ENCODE results near the gene IGIP. TPM values are rescaled to one million over a fixed set of nuclear protein-coding genes. Genes with fewer than 3 reads are reported as not detected.

Gene IGIP
- polyA plus RNA-seq (2013, experiment 1 of 2): 0.04 TPM
- polyA plus RNA-seq (2013, experiment 2 of 2): 0.04 TPM

DNA sequence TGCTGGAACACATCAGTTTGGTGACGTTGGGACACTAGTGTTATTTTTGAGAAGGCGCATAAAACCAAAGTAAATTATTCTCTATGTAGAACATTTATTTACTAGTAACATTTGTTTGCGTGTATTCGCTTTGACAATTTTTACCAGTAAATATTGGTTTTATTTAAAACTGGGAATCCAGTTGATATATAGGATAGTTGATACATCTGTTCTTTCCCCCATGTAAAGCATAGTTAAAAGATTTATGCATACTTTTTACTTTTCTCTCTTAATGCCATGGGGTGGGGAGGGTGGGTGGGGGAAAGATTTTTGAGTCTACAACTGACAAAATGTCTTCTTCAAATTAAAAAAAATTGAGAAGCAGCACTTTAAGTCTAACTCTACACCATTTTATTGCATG is at the start of gene IGIP:
IGIP (plus strand) TSS at position 301 of the 400 bp plus-strand sequence. CDS start 2,540 bp downstream, outside the sequence.
- H4K8ac ChIP-seq (ENCODE audit: low read depth, low read length): no peak within 1 kb of the TSS
- H3K4ac ChIP-seq (ENCODE audit: low read depth, low read length): no peak within 1 kb of the TSS
- no peak within 1 kb of the TSS for H2BK15ac ChIP-seq (replicated peaks; ENCODE audit: low read depth)
- DNase-seq: no peak
- no peak within 1 kb of the TSS for H2AK5ac ChIP-seq (ENCODE audit: low read length)
- no peak within 1 kb of the TSS for H4K5ac ChIP-seq (ENCODE audit: low read length)
- no peak within 1 kb of the TSS for H3K18ac ChIP-seq (ENCODE audit: low read length)
- no peak within 1 kb of the TSS for H3K4me2 ChIP-seq (ENCODE audit: low read length)
- no peak within 1 kb of the TSS for H3K56ac ChIP-seq (ENCODE audit: low read length)
- no peaks in the 10 kb centered on the region for H3K79me2 ChIP-seq (ENCODE audit: control insufficient read depth, insufficient read depth, low read length)
- H2BK5ac ChIP-seq (ENCODE audit: low read length): no peak within 1 kb of the TSS
- H3K23ac ChIP-seq (ENCODE audit: low read length): no peak within 1 kb of the TSS
- H2BK120ac ChIP-seq (ENCODE audit: low read depth, low read length): no peak within 1 kb of the TSS
- no peaks in the 10 kb centered on the region for H3K36me3 ChIP-seq (ENCODE audit: control insufficient read depth, insufficient read depth, low read length)
- H3K4me1 ChIP-seq (ENCODE audit: control insufficient read depth, low read depth, low read length): no peaks in the 10 kb centered on the region
- H3K4me3 ChIP-seq (ENCODE audit: low read length): no peak within 1 kb of the TSS
- no peaks in the 10 kb centered on the region for H3K27me3 ChIP-seq (ENCODE audit: insufficient read depth, low read length, poor library complexity)
- H3K9ac ChIP-seq (ENCODE audit: low read length): no peak within 1 kb of the TSS
- WGBS (ENCODE audit: extremely low coverage, insufficient coverage, low lambda C conversion rate): no CpG with 5 or more reads among the region's 4 CpGs
- H3K27ac ChIP-seq (ENCODE audit: low read depth, low read length): no peak within 1 kb of the TSS
- no peaks in the 10 kb centered on the region for H3K79me1 ChIP-seq (ENCODE audit: low read length)

DNA sequence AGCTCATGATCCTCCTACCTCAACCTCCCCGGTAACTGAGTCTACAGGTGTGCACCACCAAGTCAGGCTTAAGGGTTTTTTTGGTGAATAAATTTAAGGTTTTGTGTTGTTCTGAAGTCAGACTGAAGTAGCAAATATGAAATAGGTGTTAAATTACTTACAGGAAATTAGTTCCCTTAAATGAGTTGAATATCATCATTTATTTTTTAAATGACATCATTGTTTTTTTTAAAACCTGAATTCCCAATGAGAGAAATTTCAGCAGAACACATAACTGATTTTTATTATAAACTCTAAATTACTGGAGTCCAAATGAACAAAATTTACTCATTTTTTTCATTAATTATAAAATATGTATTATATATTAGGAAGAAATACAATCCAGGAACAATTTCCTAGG is 49.6 kb upstream of the IGIP start:
- Histone ChIP-seq H3K4ac (ENCODE audit: low read depth, low read length) (no peak overlapping the region), H2AK5ac (ENCODE audit: low read length) (no peak overlapping the region)

DNA sequence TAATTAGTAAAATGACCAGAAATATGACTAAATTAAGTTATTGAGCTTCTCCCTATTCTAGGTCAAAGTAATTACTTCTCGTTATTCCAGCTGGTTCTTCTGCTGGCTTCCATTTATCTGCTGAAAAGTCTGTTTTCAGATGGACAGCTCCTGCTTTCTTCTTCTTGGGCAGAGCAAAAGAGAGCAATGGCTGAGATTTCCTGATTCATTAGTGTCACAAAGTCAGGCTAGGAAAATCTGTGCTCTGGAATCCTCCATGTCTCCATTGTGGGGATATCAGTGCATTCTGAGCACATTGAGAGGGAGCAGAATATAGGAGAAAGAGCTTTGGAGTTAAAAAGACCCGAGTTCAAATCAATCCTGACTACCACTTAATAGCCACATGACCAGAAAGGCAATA is 48.9 kb upstream of the IGIP start:
- no peak overlapping the region for H2AK5ac ChIP-seq (ENCODE audit: low read length)
- DNase-seq: no peak
- no peak overlapping the region for H4K8ac ChIP-seq (ENCODE audit: low read depth, low read length)
- no peak overlapping the region for H3K23ac ChIP-seq (ENCODE audit: low read length)
- no peaks in the 10 kb centered on the region for H3K79me2 ChIP-seq (ENCODE audit: control insufficient read depth, insufficient read depth, low read length)
- no peaks in the 10 kb centered on the region for H3K4me1 ChIP-seq (ENCODE audit: control insufficient read depth, low read depth, low read length)
- H4K5ac ChIP-seq (ENCODE audit: low read length): no peak overlapping the region
- H3K27ac ChIP-seq (ENCODE audit: low read depth, low read length): no peak overlapping the region
- H3K4me2 ChIP-seq (ENCODE audit: low read length): no peak overlapping the region
- H3K9ac ChIP-seq (ENCODE audit: low read length): no peak overlapping the region
- H3K4ac ChIP-seq (ENCODE audit: low read depth, low read length): no peak overlapping the region
- no peak overlapping the region for H3K4me3 ChIP-seq (ENCODE audit: low read length)
- H3K27me3 ChIP-seq (ENCODE audit: insufficient read depth, low read length, poor library complexity): no peaks in the 10 kb centered on the region
- H3K56ac ChIP-seq (ENCODE audit: low read length): no peak overlapping the region
- no peak overlapping the region for H3K18ac ChIP-seq (ENCODE audit: low read length)
- H3K36me3 ChIP-seq (ENCODE audit: control insufficient read depth, insufficient read depth, low read length): no peaks in the 10 kb centered on the region
- H3K79me1 ChIP-seq (ENCODE audit: low read length): no peaks in the 10 kb centered on the region
- H2BK15ac ChIP-seq (replicated peaks; ENCODE audit: low read depth): no peak overlapping the region
- WGBS (ENCODE audit: extremely low coverage, insufficient coverage, low lambda C conversion rate): no CpG with 5 or more reads among the region's 2 CpGs
- H2BK120ac ChIP-seq (ENCODE audit: low read depth, low read length): no peak overlapping the region
- H2BK5ac ChIP-seq (ENCODE audit: low read length): no peak overlapping the region

More for the DNA sequence above, 49.6 kb upstream of the IGIP start:
- Histone ChIP-seq H3K56ac (ENCODE audit: low read length) (no peak overlapping the region), H3K79me2 (ENCODE audit: control insufficient read depth, insufficient read depth, low read length) (no peaks in the 10 kb centered on the region), H3K4me2 (ENCODE audit: low read length) (no peak overlapping the region), H3K79me1 (ENCODE audit: low read length) (no peaks in the 10 kb centered on the region), H3K27me3 (ENCODE audit: insufficient read depth, low read length, poor library complexity) (no peaks in the 10 kb centered on the region), H3K4me1 (ENCODE audit: control insufficient read depth, low read depth, low read length) (no peaks in the 10 kb centered on the region), H4K5ac (ENCODE audit: low read length) (no peak overlapping the region), H2BK5ac (ENCODE audit: low read length) (no peak overlapping the region), H3K27ac (ENCODE audit: low read depth, low read length) (no peak overlapping the region), H4K8ac (ENCODE audit: low read depth, low read length) (no peak overlapping the region), H3K18ac (ENCODE audit: low read length) (no peak overlapping the region), H3K23ac (ENCODE audit: low read length) (no peak overlapping the region), H2BK15ac (replicated peaks; ENCODE audit: low read depth) (no peak overlapping the region), H2BK120ac (ENCODE audit: low read depth, low read length) (no peak overlapping the region), H3K9ac (ENCODE audit: low read length) (no peak overlapping the region), H3K4me3 (ENCODE audit: low read length) (no peak overlapping the region), H3K36me3 (ENCODE audit: control insufficient read depth, insufficient read depth, low read length) (no peaks in the 10 kb centered on the region)
- no peak for DNase-seq
- no CpG with 5 or more reads among the region's 1 CpG for WGBS (ENCODE audit: extremely low coverage, insufficient coverage, low lambda C conversion rate)

DNA sequence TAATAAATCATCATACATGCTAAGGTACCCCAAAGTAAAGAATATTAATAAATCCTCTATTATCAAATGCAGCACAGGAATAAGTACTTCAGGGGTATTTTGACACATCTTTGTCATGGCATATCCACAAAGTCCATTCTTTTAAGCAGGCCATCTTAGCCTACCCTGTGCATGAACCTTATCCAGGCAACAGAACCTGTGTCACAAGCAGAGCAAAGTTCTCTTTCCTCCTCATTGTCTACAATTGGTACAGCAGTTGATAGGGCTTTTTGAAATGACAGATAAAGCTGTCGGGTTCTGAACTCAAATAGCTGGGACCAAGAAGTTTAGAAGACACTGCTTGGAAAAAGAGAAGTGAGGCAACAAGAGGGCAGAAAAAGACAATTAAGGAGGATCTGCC is 42.6 kb upstream of the IGIP start:
- Histone ChIP-seq H2BK120ac (ENCODE audit: low read depth, low read length) (no peak overlapping the region), H3K4me1 (ENCODE audit: control insufficient read depth, low read depth, low read length) (no peaks in the 10 kb centered on the region), H3K4ac (ENCODE audit: low read depth, low read length) (no peak overlapping the region), H2BK15ac (replicated peaks; ENCODE audit: low read depth) (no peak overlapping the region), H3K56ac (ENCODE audit: low read length) (no peak overlapping the region), H3K79me2 (ENCODE audit: control insufficient read depth, insufficient read depth, low read length) (no peaks in the 10 kb centered on the region), H4K8ac (ENCODE audit: low read depth, low read length) (no peak overlapping the region), H3K36me3 (ENCODE audit: control insufficient read depth, insufficient read depth, low read length) (no peaks in the 10 kb centered on the region), H3K18ac (ENCODE audit: low read length) (no peak overlapping the region), H3K79me1 (ENCODE audit: low read length) (no peaks in the 10 kb centered on the region), H3K23ac (ENCODE audit: low read length) (no peak overlapping the region), H4K5ac (ENCODE audit: low read length) (no peak overlapping the region), H3K9ac (ENCODE audit: low read length) (no peak overlapping the region), H3K4me3 (ENCODE audit: low read length) (no peak overlapping the region), H2BK5ac (ENCODE audit: low read length) (no peak overlapping the region), H2AK5ac (ENCODE audit: low read length) (no peak overlapping the region), H3K27ac (ENCODE audit: low read depth, low read length) (no peak overlapping the region), H3K27me3 (ENCODE audit: insufficient read depth, low read length, poor library complexity) (peaks cover 2% of the 10 kb centered on the region), H3K4me2 (ENCODE audit: low read length) (no peak overlapping the region)
- no peak for DNase-seq
- no CpG with 5 or more reads among the region's 1 CpG for WGBS (ENCODE audit: extremely low coverage, insufficient coverage, low lambda C conversion rate)

DNA sequence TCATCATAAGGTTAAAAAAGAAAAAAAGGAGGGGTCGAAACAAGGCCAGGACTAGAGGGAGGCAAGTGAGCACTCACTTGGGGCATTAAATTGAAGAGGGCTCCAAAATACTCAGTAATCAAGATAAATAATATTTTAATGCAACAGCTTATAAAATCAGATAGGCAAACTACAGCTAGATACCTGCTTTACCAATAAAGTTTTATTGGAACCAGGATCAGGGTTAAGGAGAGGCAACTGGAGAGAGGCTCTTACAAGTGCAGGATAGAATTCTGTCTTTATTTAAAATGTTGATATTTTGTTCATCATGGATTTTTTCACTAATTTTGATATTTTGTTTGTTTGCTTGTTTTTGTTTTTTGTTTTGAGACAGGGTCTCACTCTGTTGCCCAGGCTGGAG is 42.1 kb upstream of the IGIP start:
- Histone ChIP-seq H3K4me1 (ENCODE audit: control insufficient read depth, low read depth, low read length) (no peaks in the 10 kb centered on the region), H2AK5ac (ENCODE audit: low read length) (no peak overlapping the region), H3K79me1 (ENCODE audit: low read length) (no peaks in the 10 kb centered on the region), H3K4me2 (ENCODE audit: low read length) (no peak overlapping the region), H3K23ac (ENCODE audit: low read length) (no peak overlapping the region), H3K56ac (ENCODE audit: low read length) (no peak overlapping the region), H2BK120ac (ENCODE audit: low read depth, low read length) (no peak overlapping the region), H3K9ac (ENCODE audit: low read length) (no peak overlapping the region), H4K8ac (ENCODE audit: low read depth, low read length) (no peak overlapping the region), H3K27ac (ENCODE audit: low read depth, low read length) (no peak overlapping the region), H3K4ac (ENCODE audit: low read depth, low read length) (no peak overlapping the region), H3K27me3 (ENCODE audit: insufficient read depth, low read length, poor library complexity) (peaks cover 2% of the 10 kb centered on the region), H2BK15ac (replicated peaks; ENCODE audit: low read depth) (no peak overlapping the region), H3K4me3 (ENCODE audit: low read length) (no peak overlapping the region), H2BK5ac (ENCODE audit: low read length) (no peak overlapping the region), H3K36me3 (ENCODE audit: control insufficient read depth, insufficient read depth, low read length) (no peaks in the 10 kb centered on the region), H3K18ac (ENCODE audit: low read length) (no peak overlapping the region), H4K5ac (ENCODE audit: low read length) (no peak overlapping the region), H3K79me2 (ENCODE audit: control insufficient read depth, insufficient read depth, low read length) (no peaks in the 10 kb centered on the region)
- DNase-seq: no peak
- WGBS (ENCODE audit: extremely low coverage, insufficient coverage, low lambda C conversion rate): no CpG with 5 or more reads among the region's 1 CpG

DNA sequence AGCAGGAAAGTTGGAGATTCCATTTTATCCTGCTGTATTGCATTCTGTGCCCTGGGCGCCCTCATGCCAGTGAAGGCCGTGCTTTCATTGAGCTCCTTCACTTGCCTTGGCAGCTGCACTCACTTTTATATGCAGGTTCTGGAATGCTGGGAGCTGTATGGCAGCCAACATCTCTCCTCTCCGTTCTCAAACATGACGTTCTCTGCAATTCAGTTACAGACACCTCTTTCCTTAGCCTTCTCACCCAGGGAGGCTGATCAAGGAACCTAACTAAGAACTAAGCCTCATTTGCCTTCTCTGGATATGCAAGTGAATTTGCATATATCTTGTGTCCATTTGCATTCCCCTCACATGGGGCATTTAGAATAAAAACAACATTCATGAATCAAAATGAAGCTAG is 41.2 kb upstream of the IGIP start:
- peaks cover 2% of the 10 kb centered on the region for H3K27me3 ChIP-seq (ENCODE audit: insufficient read depth, low read length, poor library complexity)
- no peak overlapping the region for H3K9ac ChIP-seq (ENCODE audit: low read length)
- H2BK5ac ChIP-seq (ENCODE audit: low read length): no peak overlapping the region
- WGBS (ENCODE audit: extremely low coverage, insufficient coverage, low lambda C conversion rate): no CpG with 5 or more reads among the region's 4 CpGs
- no peaks in the 10 kb centered on the region for H3K79me1 ChIP-seq (ENCODE audit: low read length)
- no peak overlapping the region for H3K18ac ChIP-seq (ENCODE audit: low read length)
- no peak overlapping the region for H2BK120ac ChIP-seq (ENCODE audit: low read depth, low read length)
- H2AK5ac ChIP-seq (ENCODE audit: low read length): no peak overlapping the region
- H3K4me2 ChIP-seq (ENCODE audit: low read length): no peak overlapping the region
- no peak overlapping the region for H2BK15ac ChIP-seq (replicated peaks; ENCODE audit: low read depth)
- no peak overlapping the region for H4K5ac ChIP-seq (ENCODE audit: low read length)
- no peaks in the 10 kb centered on the region for H3K79me2 ChIP-seq (ENCODE audit: control insufficient read depth, insufficient read depth, low read length)
- no peak for DNase-seq
- no peaks in the 10 kb centered on the region for H3K4me1 ChIP-seq (ENCODE audit: control insufficient read depth, low read depth, low read length)
- no peak overlapping the region for H3K4me3 ChIP-seq (ENCODE audit: low read length)
- no peak overlapping the region for H4K8ac ChIP-seq (ENCODE audit: low read depth, low read length)
- no peak overlapping the region for H3K23ac ChIP-seq (ENCODE audit: low read length)
- no peak overlapping the region for H3K27ac ChIP-seq (ENCODE audit: low read depth, low read length)
- H3K36me3 ChIP-seq (ENCODE audit: control insufficient read depth, insufficient read depth, low read length): no peaks in the 10 kb centered on the region
- no peak overlapping the region for H3K56ac ChIP-seq (ENCODE audit: low read length)
- H3K4ac ChIP-seq (ENCODE audit: low read depth, low read length): no peak overlapping the region
